Gastroesophageal sphincter (tissue), 3 donors: Measurements from ENCODE around the gene KRTAP10-2.

Experiments
- POLR2A ChIP-seq, 2 donors: fragments of 450-650 bp; IDR thresholded peaks; one replicate each; pipeline ENCODE4 v1.6.1; 2017; ENCODE audit warnings: antibody characterized with exemption in 2 of 2, mild to moderate bottlenecking in 2 of 2, moderate library complexity in 1 of 2
- POLR2AphosphoS5 ChIP-seq: sonication (generic); formaldehyde crosslinking; IDR thresholded peaks from one replicate; pipeline ENCODE4 v1.6.1; 2017; ENCODE audit warnings: antibody characterized with exemption
- TF ChIP-seq, protein P1 (sequence below), 4 experiments: fragments of 200-600 bp in 2 of 4; fragments of 450-650 bp in 2 of 4; sonication (generic) in 1 of 4; IDR thresholded peaks; one replicate each; pipeline ENCODE4 v1.5.1; 2017 to 2019; ENCODE audit warnings: antibody characterized with exemption in 4 of 4, mild to moderate bottlenecking in 2 of 4, moderate library complexity in 2 of 4

DNA sequence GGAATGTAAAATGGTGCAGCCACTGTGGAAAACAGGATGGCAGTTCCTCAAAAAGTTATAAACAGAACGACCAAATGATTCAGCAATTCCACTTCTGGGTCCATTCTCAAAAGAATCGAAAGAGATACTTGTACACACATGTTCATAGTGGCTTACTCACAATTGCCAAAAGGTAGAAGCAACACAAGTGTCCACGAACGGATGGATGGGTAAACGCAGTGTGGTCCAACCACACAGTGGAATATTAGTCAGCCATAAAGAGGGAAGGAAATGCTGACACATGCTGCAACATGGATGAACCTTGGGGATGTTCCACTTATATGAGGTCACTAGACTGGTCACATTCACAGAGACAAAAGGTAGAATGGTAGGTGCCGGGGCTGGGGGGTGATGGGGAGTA lies 16.6 kb downstream of the KRTAP10-2 start:
- TF ChIP-seq POLR2A (IDR thresholded peaks at IDR 0.05) = no peak
- TF ChIP-seq POLR2AphosphoS5 = no peak
- TF ChIP-seq, protein P1, sequence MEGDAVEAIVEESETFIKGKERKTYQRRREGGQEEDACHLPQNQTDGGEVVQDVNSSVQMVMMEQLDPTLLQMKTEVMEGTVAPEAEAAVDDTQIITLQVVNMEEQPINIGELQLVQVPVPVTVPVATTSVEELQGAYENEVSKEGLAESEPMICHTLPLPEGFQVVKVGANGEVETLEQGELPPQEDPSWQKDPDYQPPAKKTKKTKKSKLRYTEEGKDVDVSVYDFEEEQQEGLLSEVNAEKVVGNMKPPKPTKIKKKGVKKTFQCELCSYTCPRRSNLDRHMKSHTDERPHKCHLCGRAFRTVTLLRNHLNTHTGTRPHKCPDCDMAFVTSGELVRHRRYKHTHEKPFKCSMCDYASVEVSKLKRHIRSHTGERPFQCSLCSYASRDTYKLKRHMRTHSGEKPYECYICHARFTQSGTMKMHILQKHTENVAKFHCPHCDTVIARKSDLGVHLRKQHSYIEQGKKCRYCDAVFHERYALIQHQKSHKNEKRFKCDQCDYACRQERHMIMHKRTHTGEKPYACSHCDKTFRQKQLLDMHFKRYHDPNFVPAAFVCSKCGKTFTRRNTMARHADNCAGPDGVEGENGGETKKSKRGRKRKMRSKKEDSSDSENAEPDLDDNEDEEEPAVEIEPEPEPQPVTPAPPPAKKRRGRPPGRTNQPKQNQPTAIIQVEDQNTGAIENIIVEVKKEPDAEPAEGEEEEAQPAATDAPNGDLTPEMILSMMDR (IDR thresholded peaks at IDR 0.05) = no peak
